GM10266 (cell line): Measurements from ENCODE around the gene GDPD2.

Experiments used
- DNase-seq: peaks from one replicate; pipeline ENCODE4 v3.0.0; 2012; ENCODE audit errors: extremely low spot score
- TF ChIP-seq, protein P1 (sequence below): IDR thresholded peaks from 2 replicates; pipeline ENCODE4 v1.5.1; 2012; ENCODE audit warnings: mild to moderate bottlenecking, low read depth; ENCODE audit not compliant: control insufficient read depth, insufficient read depth; ENCODE audit errors: missing control alignments

GDPD2 gene

DNA sequence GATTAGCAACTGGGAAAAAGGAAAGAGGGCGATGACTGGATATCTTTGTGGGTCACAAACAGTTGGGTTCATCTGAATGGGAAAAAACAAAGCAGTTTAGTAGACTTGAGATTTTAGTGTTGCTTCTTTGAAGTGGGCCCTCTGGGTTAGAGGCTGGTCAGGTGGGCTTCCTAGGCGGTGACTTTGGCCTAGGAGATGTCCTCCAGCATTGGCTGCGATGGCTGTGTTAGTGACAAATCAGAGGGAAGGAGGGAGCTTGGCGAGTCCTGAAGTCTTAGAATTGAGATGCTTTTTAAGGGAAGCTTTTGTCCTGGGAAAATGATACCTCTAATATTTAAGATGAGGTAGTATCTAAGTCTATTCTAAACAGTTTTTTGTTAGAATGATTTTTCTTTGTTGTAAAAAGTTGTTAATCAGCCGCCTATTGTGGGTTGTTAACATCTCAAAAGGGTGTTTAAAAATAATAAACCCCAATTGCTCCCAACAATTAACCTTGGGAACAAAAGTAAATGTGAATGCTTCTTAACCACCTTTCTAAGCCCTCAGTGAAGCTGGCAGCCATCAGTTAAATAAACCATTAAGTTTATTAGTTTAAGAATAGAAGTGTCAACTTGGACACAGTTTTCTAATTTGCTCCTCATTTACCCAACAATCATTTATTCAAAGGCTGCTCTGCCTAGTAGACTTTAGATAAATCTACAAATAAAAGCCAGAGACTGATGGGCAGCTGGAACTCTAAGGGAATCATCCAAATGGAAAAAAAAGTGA lies 53.2 kb downstream of the GDPD2 start:
- DNase-seq: no peak
- TF ChIP-seq, protein P1, sequence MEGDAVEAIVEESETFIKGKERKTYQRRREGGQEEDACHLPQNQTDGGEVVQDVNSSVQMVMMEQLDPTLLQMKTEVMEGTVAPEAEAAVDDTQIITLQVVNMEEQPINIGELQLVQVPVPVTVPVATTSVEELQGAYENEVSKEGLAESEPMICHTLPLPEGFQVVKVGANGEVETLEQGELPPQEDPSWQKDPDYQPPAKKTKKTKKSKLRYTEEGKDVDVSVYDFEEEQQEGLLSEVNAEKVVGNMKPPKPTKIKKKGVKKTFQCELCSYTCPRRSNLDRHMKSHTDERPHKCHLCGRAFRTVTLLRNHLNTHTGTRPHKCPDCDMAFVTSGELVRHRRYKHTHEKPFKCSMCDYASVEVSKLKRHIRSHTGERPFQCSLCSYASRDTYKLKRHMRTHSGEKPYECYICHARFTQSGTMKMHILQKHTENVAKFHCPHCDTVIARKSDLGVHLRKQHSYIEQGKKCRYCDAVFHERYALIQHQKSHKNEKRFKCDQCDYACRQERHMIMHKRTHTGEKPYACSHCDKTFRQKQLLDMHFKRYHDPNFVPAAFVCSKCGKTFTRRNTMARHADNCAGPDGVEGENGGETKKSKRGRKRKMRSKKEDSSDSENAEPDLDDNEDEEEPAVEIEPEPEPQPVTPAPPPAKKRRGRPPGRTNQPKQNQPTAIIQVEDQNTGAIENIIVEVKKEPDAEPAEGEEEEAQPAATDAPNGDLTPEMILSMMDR: no peak

DNA sequence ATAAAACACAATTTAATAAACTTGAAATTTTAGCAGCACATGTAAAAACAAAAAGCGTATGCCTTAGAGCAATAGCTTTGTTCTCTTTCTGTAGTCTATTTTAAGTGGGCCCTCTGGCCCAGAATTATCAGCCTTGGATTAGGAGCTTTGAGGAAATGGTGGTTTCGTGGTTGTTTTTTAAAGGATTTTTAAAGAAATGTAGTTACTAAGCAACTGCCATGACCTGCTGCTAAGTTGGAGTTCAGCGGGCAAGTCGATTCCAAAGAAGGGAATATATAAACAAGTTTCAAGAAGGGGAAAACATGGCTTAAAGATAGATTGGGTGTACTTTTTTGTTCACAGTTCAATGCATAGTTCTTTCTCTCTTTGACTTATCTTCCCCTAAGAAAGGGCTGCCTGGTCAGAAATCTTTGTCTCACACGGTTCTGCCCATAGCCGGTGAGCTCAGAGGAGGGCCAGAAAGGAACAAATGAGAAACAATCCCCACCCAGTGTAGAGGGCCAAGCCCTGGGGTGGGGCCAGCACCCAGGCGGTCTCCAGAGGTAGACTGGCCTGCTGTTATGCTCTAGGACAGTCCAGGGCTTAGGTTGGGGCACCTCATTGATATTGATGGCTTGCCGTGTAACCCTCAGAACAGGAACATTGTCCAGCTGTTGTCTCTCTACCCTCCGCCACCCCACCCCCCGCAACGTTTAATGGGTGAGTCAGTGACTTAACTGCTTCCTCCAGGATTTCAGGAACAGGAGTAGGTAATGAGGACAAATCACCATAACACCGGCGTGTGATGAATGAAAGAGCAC lies 54.0 kb downstream of the GDPD2 start:
- no peak for DNase-seq
- TF ChIP-seq, protein P1: no peak

DNA sequence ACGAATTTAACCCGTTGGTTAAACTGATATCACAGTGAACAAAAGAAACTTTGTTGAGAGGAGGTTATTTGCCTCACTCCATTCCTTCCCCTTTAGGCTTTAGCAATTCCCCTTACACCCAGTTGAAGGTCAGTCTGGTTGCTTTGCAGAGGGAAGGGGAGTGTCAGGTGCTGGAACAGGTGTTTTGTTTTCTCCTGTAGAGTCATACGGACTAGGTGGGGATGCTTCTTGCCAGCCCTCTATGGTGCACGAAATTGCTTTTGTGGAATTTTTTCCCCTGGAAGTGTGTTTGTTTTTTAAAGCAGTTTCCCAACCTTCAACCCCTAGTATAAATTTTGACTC lies 54.6 kb downstream of the GDPD2 start:
- no peak for DNase-seq
- TF ChIP-seq, protein P1: no peak

DNA sequence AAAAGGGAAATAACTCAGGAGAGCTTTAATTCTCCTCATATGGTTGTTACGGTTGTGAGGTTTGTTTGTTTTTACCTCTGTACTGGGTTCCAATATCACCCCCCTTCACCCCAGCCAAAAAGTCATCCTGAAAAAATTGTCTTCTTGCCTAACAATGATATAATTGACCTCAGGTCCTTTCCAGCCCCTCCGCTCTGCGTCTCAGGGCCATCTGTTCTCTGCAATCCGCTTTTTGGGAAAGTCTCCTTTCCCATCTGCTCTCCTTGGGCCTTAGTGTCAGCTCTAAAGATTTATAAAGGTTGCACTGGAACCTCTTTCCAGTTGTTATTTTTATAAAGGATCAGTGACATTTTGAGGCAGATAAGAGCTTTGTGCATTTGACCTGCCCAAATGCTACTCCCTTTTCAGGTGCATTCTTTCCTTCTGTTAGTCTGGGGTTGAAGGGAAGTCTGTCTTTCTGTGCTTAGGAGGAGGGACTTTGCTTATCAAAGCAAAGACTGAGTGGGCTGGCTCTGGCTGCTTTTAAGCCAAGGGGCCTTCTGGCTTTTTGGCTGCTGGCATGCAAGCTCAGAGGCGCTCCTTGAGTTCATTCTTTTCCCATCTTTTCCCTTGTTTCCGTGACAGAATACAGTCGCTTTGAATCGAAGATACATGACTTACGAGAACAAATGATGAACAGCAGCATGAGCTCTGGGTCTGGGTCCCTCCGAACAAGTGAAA lies 55.6 kb downstream of the GDPD2 start:
- no peak for DNase-seq
- TF ChIP-seq, protein P1: no peak

DNA sequence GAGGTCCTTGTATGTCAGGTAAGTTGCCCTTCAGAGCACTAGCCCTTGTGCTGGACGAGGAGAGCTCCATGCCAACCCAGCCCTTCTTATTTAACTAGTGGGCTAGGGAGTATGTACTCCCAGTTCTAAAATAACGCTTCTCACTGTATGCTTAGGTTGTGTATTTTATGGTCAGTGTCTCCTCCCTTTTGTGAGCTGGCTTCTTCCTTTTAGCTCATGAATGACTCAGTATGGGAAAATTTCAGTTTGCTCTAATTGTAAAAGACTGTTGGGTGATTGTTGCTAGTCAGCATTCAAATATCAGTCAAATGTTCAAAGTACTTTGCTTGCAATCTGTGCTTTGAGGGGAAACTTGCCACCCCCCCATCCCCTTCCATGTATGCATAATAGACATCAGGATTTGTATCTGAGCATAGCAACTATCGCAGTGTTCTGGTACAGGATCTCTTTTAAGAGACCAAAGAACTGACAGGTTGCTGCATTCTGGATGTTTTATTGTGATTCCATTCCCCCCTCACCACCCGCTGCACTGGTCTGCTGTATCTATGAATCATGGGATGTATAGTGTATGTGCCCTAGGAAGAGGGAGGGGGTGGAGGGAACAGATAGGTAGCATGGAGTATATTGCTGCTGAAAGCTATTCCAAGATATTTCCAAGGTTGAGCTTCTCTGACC lies 56.3 kb downstream of the GDPD2 start:
- no peak for DNase-seq
- TF ChIP-seq, protein P1: no peak

DNA sequence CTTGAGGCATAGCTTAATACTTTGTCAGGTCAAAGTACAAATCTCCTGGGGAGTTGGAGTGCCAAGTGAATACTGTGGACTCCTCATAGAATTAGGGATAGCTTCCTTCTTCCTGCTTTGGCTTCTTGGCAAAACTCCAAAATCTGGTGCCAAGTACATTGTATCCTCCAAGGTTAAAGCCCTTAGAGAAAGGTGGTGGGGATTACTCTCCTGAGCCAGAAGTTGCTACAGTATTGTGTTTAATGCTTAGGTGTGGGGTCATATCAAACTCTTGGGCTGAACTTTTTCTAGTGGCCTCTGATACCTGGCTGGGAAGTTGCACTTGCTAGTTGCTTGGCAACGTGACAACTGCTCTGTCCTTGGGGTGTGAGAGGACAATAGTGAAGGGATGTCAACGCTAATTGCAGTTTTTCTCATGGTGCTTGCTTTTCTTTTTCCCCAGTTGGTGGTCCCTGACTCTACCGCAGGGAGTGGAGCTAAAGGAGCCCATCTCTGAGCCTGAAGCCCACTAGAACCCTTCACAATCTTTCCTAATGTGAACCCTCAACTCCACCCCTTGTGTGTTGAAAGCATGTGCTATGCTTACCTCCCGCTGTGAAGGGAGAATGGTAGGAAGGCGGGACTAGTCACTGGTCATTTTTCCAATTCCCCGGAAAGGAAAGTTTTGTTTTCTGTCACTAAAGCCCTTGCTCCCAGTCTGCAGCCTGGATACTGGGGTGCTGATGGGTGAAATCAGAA lies 57.0 kb downstream of the GDPD2 start:
- DNase-seq: no peak
- TF ChIP-seq, protein P1: no peak
